Measurements from ENCODE around the gene ALK.

The ALK gene

DNA sequence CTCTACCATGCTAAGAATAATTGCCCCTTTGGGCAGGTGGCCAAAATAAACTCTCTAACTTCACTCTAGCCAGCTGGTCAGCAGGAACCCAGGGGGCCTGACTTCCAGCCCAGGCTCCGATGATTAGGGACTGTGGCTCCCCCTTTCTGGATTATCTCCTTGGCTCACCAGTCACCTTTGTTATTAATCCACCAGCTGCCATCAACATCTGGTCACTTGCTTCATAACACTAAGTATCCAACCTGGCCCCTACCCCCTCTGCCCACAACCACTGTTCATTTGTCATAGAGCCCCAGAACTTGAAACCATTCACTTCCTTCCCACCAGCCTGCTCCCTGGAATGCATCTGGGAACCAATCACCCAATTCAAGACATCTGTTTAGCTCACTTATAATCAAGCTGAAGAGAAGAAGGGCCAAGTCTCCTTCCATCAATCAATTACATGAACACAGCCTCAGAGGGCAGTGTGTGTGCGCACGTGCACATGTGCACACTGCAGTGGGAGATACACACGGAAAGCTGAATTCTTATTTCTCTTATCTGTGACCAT is 215.1 kb downstream of the ALK start:
- no peak for FAIRE-seq

DNA sequence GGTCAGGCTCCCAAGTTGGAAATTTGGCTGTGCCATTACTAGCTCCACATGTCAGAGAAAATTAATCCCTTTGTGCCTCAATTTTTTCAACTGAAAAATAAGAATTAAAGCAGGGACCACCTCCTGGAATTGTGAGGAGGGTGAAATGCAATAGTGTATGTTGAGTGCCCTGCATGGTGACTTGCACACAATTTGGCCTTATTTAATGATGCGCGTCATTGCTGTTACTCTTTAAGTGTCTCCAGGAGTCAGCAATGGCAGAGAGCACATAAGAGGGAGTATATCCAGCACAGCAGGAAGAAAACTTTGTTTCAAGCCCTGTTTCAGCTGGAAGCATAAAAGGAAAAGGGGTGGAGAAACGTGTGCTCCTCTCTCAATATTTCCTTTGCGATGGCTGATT is 215.8 kb downstream of the ALK start:
- no peak for FAIRE-seq

DNA sequence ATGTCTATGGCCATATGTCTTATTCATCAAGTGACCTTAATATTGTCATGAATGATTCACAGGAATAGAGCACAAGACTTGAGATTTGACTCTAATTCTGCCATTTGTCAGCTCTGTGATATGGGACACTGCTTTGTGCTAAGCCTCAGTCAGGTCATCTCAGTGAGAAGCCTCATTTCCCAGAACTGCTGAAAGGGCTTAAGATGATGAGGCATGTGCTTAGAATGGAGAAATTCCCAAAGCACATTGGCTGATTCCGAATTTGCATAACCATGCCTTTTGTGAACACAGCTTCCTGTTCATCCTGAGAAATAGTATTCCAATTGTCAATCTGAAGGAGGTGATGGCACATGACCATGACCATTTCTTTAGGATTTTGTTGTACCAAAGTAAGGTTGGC is 218.1 kb downstream of the ALK start:
- FAIRE-seq, result no peak

DNA sequence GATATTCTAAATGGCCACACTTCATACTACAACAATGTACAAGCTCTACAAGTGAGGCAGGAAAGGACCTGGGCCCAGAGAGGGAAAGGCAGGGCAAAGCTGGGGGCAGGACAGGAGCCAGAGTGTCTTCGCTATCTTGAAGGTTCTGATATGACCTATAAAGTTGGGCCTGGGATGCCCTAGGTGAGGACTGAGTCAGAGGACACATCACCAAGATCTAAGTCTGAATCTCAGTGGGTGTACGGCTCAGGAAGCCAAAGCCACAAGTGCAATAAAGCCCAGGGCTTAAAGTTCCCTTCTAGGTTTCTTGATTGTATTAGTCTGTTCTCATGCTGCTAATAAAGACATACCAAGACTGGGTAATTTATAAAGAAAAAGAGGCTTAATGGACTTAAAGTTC is 219.1 kb downstream of the ALK start:
- no peak for FAIRE-seq

DNA sequence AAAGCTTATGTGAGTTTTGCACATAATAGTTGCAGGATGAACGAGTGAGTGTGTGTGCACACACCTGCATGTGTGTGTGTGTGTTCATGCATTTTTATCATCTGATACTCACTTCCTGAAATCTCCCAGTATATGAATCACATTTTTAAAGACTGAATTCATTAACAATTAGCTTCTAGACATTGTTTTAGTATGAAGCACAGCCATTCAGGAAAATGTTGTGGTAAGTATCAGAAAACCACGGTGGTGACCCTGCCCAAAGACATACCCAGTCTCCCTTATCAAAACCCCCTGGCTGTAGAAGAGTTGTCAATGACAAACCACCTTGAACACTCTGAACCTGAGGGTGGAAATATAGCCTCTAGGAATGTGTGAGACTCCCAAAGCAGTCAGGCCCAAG is 220.8 kb downstream of the ALK start:
- FAIRE-seq, result no peak

DNA sequence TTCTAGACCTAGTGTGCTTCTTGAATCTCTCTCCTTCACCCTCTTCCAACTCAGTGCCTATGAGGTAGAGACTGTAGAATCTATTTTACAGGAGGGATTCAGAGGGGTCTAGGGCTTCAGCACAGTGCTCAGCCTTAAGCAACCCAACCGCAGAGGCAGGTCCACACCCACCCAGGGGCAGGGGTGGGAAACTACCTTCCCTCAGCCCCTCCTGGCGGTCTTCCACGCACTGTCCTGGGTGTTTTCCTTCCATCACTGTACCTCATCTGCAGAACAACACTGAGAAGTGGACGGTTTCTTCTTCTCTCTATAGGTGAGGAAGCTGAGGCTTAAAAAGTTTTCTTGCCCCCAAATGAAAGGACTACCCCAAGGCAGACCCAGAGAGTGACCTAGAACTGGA is 222.3 kb downstream of the ALK start:
- no peak for FAIRE-seq

DNA sequence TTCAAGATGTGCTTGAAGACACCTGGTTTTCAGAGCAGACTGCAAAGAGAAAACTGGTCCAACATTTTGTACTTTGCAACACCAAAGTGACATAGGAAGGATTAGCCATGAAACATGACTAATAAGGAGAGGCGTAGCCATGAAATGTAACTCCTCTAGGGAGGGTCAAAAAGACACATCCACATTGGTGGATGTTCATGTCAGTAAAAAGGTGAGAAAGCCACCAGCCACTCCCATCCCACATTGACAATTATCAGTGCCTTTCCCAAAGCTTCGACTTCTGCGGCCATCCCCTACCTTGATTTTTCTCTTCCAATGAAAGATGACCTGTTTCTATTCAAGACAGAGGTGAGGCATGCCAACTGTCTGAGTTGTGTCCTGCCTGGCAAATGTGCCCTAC is 223.2 kb downstream of the ALK start:
- FAIRE-seq, result no peak

DNA sequence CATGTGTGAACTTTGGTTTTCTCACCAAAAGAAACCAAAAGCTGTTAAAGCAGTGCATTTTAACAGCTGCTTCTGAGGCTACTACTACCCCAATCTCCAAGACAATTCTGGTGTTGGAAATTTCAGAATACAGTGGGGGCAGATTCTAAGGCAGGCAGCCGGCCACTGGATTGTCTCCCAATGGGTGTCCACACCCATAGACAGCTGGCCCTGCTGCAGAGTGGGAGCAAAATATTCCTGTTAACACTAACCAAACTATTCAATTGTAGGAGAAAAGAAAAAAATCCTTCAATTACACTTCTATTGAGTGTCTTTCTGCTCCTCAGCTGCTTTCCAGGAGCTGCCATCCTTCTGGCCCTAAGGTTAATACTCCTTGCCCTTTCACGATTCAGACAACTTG is 223.7 kb downstream of the ALK start:
- no peak for FAIRE-seq

DNA sequence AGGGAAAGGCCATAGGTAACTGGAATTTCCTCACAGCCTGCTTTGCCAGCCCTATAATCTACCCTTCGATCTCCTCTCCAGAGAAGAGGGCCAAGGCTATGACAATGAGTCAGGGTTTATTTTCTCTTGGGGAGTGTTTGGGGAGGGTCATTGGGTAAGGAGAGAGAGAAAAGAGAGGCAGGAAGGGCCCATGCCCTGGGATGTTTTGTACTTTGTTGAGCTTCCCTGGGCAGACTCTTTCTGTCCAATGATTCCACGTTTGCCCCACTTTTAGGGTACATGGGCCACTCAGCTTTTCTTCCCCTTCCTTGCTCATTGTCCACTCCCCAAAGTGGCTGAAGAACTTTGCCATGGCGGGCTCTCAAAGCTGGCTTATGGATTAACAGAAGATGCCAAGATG is 224.2 kb downstream of the ALK start:
- FAIRE-seq, result no peak

DNA sequence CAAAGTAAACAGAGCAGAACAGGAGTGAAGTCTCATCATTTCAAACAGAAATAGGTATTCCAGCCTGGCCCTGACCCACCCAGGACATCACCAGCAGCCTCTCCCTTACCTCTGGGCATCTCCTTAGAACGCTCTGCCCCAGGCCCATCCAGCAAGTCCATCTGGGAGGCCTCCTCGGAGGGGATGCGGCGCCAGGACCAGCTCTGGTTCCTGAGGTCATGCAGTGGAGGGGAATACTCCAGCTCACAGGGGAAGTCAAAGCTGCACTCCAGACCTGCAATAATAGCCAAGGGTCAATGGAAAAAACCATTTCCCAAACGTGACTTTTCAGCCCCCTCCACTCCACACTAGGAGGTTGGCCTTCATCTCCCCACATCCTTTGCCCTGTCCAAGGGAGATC is 226.6 kb downstream of the ALK start:
- no peak for FAIRE-seq

DNA sequence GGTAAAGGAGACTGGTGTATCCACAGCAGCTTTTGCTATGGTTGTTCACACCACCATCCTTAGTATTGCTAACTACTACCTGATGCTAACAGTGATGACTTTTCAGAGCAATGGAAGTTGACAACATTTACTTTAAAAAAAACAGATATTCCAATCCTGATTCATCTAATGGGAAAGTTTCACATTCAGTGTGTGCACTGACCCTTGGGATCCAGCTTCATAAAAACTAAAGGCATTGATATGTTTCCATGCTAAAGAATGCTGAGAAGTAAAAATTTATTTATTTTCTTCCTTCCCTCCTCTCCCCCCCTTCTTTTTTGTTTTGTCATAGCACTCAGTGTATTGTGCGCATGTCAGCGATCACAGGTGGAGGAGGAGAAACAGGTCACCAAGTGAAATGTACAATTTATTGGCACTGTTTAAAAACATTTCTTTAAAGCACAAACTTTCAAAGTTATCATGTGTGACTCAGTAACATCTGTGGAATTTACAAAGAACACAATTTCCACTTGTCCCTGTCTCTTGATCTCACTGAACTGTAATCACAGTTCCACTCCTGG is 229.9 kb downstream of the ALK start:
- FAIRE-seq, result no peak

DNA sequence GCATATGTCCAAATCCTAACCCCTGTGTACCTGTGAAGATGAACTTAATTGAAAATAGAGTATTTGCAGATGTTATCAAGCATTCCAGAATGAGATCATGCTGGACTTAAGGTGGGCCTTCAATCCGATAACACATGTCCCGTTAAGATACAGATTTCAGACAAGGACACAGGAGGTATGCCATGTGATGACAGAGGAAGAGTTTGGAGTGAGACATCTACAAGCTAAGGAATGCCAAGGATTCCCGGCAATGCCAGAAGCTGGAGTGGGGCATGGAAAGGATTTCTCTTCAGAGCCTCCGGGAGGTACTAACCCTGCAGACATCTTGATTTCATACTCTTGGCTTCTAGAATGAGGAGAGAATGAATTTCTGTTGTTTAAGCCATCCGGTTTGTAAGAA is 231.7 kb downstream of the ALK start:
- no peak for FAIRE-seq

DNA sequence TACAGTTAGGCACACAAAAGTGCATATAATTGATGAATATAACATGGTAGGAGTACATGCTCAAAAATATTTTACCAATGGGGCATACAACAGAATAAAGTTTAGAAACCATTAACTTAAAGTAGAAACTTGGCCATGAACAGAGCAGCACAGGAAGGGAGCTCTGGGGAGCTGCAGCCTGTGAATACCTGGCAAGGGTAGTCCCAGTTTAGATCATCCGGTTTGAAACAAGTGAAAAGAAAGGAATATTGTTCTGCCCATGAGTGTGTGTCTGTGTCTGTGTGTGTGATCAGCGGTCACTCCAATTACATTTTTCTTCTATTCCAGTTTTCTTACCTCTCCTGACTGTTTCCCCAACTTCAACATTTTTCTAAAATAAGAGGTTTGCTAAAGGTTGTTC is 233.0 kb downstream of the ALK start:
- FAIRE-seq, result no peak

DNA sequence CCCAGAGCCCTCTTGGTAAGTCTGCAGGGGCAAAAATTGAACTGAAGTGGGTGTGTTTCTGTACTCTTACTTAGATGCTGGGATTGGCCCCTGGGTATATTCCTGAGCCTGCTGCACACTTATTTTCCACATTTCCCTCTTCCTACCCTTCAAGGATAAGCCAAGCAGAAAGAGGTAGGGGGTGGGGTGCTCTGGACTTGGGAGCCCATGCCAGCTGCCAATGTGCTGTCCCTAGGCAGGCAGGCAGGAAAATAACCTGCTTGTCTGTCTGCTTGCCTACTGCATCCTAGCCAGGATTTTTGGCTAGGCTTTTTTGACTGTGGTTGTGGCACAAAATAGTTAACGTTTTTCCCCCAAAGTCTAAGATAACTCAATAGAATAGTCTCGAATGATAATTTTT is 234.3 kb downstream of the ALK start:
- FAIRE-seq, result no peak

DNA sequence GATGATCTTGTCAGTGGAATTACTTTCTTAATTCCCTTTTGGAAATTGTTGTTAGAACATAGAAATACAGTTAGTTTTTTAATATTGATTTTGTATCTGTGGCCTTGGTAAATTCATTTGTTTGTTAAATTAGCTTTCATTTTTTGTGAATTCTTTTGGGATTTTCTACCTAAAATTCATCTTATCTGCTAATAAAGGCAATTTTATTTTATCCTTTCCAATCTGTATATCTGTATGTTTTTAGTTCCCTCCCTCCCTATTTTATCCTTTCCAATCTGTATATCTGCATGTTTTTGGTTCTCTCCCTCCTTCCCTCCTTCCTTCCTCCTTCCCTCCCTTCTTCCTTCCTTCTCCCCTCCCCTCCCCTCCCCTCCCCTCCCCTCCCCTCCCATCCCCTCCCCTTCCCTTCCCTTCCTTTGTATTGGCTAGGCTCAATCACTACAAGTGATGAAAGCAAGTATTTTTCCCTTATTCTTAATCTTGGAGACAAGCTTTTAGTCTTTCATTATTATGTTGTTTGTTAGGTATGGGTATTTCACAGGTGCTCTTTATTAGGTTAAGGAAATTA is 244.4 kb downstream of the ALK start:
- no peak for FAIRE-seq

DNA sequence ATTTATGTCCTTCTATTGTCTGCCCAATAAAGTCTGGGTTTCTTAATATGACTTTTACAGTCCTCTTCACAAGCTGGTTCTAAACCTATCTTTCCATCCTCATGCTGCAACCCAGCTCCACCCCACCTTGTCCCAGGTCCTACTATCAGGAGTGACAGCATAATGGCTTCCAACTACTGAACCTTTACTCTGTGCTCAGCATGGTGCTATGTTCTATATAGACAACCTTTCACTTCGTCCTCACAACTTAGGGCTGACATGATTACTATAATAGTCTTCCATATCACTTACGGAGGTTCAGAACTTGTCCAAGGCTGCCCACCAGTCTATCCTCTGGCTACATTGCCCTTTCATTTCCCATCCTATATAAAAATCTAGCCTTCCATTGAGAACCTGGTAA is 256.8 kb downstream of the ALK start:
- no peak for FAIRE-seq

DNA sequence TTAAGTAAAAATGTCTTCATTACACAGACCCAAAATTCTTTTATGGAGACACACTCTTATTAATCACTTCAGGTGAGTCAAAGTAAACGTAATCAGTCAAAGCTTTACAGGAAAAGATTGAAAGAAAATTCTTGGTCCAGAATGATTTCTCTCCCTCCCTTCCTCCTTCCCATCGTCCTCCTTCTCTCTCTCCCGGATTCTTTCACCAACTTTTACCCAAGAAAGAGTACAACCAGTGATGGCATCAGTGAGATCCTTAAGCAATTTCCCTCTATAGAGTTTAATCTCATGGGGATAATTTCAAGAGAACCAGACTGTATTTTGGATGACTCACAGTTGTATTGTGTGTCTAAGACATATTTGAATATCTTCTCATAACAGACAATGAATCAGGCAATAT is 258.1 kb downstream of the ALK start:
- no peak for FAIRE-seq

DNA sequence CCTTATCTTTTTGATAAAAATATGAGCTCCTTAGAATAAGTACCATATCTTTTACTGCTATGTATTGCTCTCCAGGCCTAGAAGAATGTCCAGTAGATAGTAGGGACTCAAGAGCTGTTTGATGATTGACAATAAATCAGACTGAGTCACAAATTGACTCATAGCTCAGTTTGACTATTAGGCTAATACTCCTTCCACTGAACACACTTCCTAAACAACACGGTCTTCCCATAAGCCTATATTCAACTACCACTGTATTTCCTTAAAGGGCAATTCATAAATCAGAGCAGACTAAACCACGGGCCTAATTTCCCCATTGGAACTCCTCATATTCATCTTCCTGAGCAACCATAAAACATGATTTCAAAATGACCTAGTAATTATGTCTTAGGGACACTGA is 258.5 kb downstream of the ALK start:
- FAIRE-seq, result no peak

DNA sequence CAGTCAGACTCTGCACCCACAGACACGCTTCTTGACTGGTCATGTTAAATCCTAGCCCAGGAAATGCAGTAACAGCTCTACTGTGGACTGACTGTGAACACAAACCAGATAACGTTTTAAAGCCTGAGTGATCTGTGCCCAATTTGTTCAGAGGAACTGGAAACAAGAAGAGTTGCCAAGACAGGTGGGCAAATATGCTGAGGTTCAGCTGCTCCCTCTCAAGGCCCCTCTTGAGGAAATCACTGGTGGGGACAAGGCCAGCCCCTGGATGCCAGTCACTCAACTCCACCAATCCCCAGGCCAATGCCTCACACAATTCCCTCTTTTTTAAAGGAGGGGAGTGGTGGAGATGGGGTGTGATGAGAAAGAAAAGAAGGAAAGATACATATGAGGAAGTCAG is 261.2 kb downstream of the ALK start:
- no peak for FAIRE-seq

DNA sequence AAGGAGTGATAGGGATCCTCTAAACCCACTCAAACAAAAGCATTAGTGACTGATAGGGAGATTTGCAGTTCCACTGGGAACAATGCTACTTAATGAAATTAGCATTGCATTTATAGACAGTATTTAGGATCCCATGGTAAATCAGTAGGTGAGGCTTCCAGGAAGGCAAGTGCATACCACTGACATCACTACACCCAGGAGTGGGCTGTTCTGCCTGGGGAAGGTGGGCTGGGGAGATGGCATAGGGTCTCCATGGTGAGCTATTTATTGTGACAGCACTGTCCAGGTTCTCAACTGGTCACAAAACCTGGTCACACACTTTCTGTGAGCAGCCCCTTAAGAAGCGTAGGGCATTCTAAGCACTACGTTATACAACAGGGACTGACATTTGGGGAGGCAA is 262.2 kb downstream of the ALK start:
- no peak for FAIRE-seq

DNA sequence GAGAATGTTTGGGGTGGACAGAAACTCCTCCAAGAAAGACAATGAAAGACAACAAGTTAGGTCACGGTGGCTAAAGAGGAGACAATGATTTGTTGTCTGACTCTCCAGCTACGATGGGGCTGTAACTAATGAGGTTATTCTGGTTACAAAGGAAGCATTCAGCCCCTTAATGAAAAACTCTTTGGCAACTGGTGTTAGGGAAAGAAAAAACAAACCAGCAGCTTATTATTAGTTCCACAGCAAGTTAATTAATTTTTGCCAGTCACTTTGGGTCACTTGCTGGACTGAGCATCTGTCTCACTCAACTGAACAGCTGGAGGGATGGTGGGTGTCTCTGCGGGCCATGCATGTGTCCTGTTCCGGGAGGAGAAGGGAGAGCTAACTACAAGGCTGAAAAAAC is 263.7 kb downstream of the ALK start:
- FAIRE-seq, result no peak

DNA sequence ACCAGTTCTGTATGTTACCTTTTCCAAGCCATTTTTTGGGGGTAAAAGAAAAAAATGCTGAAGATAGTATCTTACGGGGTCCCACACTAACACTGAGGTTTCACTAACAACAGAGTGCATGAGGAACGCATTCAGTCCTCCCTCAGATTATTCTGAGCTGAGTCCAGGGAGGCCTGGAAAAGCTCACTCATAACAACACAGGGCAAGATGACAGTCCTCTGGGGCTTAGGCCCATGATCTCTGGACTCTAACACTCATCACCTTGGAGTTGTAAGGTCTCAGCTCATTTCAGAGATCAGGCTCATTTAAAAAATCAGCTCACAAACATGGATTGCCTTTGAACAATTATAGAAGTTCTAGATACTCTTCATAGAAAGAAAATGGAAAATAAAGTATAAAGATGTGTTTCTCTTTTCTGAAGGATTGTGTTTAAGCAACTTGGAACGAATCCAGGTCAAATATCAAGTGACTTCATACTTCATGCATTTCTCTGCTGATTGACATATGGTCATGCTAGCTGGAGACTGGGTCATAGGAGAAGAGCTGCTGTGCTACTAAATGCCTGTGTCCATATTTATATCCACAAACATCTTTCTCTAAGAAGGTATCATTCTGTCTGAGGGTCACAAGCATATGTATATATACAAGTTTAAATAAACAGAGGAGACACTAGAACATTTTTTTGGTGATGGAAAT is 265.8 kb downstream of the ALK start:
- no peak for FAIRE-seq

DNA sequence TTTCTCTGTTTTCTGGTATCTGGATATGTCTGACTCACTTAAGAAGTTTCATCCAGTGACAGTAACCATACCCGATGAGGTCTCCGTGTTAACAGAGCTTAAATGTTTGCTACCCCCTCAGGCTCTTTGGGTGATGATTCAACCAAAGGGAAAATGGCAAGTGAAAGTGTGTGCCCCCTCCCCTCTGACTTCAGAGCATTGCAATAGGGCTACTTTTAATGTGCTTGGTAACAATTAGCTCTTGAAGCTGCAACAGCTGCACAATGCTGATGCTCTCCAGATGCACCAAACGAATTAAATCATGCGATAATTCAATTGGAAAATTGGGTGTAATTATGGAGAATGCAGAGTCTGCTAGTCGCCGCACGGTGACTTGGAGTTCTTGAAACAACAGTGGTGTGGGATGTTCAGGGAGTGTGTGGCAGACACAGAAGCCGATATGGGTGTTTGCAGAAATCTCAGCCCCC is 270.7 kb downstream of the ALK start:
- FAIRE-seq, result no peak

DNA sequence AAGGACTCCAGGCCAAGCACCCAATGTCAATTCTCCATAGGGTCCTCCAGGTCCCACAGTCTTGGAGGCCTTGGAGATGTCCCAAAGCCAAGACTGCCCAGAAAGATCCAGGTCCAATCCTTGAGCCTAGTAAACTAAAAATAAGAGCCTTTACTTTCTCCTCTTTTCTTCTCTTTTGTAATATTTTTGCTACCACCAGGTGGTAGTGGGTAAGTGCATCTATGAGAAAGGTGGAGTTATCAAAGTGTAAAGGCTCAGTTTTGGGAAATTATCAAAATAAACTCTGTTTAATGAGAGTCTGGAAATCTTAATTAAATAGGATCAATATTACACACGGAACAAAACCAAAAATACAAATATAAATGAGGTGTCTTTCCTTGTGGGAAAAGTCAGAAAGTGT is 276.4 kb downstream of the ALK start:
- no peak for FAIRE-seq

DNA sequence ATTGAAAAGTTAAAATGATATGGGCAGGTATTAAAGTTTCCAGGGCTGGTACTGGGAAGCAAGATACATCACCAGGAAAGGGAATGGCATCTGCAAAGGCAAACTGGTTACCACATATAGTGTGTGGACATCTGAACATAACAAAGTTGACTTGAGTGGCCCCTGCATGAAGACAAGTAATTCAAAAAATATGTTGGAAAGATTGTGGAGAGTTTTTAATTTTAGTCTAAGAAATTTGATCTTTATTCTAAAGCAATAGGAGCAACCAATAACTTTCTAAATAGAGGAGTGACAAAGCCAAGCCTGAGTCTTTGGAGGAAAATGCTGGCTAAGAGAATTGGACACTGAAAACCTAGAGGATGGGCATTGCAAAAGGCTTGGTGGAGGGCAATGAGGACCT is 278.2 kb downstream of the ALK start:
- no peak for FAIRE-seq

Data from TTC549 (cell line).